HepG2 (cell line): Measurements from ENCODE around the gene NARF. TPM values are rescaled to one million over a fixed set of nuclear protein-coding genes. Genes with fewer than 3 reads are reported as not detected.

Experiments used
- CCDC6 ChIP-seq: sonication (generic); formaldehyde crosslinking; IDR thresholded peaks from 2 replicates; pipeline ENCODE4 v1.8.1; 2022; ENCODE audit warnings: mild to moderate bottlenecking, missing genetic modification reagents, moderate library complexity
- CHD4 ChIP-seq: fragments of 200-600 bp; sonication (generic); IDR thresholded peaks from 2 replicates; pipeline ENCODE4 v1.7.0; 2017; ENCODE audit warnings: mild to moderate bottlenecking, low read length, borderline replicate concordance
- EEA1 ChIP-seq: sonication (generic); formaldehyde crosslinking; IDR thresholded peaks from 2 replicates; pipeline ENCODE4 v1.5.1; 2020; ENCODE audit warnings: mild to moderate bottlenecking, missing genetic modification reagents, borderline replicate concordance
- ELF1 ChIP-seq: sonication (generic); formaldehyde crosslinking; IDR thresholded peaks from 2 replicates; pipeline ENCODE4 v1.4.0; 2020; ENCODE audit warnings: missing genetic modification reagents
- ELF3 ChIP-seq: IDR thresholded peaks from 2 replicates; pipeline ENCODE4 v1.6.1; 2016; ENCODE audit warnings: missing genetic modification reagents, missing compliant biosample characterization
- FOXK1 ChIP-seq: sonication (generic); formaldehyde crosslinking; IDR thresholded peaks from 2 replicates; pipeline ENCODE4 v1.4.0; 2020; ENCODE audit warnings: low read depth, missing genetic modification reagents, borderline replicate concordance
- GABPA ChIP-seq, 2 experiments: IDR thresholded peaks; 2 replicates each; pipeline ENCODE4 v1.6.1; 2011 to 2016; ENCODE audit warnings: low read depth in 2 of 2, low read length in 1 of 2, missing biosample characterization in 1 of 2, missing genetic modification characterization in 1 of 2
- KLF13 ChIP-seq: sonication (generic); formaldehyde crosslinking; IDR thresholded peaks from 2 replicates; pipeline ENCODE4 v1.4.0; 2020; ENCODE audit warnings: mild to moderate bottlenecking, missing genetic modification reagents
- MEF2D ChIP-seq: sonication (generic); formaldehyde crosslinking; IDR thresholded peaks from 2 replicates; pipeline ENCODE4 v1.5.1; 2020; ENCODE audit warnings: mild to moderate bottlenecking, missing genetic modification reagents
- MLX ChIP-seq: IDR thresholded peaks from 2 replicates; pipeline ENCODE4 v1.6.1; 2016
- NCOA1 ChIP-seq: sonication (generic); formaldehyde crosslinking; IDR thresholded peaks from 2 replicates; pipeline ENCODE4 v1.9.0; 2021; ENCODE audit warnings: missing genetic modification reagents
- NFE2 ChIP-seq: sonication (generic); formaldehyde crosslinking; IDR thresholded peaks from 2 replicates; pipeline ENCODE4 v1.4.0; 2020; ENCODE audit warnings: missing genetic modification reagents
- NR2F2 ChIP-seq: IDR thresholded peaks from 2 replicates; pipeline ENCODE4 v1.6.1; 2012; ENCODE audit warnings: low read depth, inconsistent platforms, borderline replicate concordance
- PAF1 ChIP-seq: IDR thresholded peaks from 2 replicates; pipeline ENCODE4 v1.6.1; 2016; ENCODE audit warnings: missing genetic modification reagents, missing compliant biosample characterization
- PBX2 ChIP-seq: IDR thresholded peaks from 2 replicates; pipeline ENCODE4 v1.6.1; 2016; ENCODE audit warnings: control low read depth
- PBX3 ChIP-seq: sonication (generic); formaldehyde crosslinking; IDR thresholded peaks from 2 replicates; pipeline ENCODE4 v1.8.1; 2023; ENCODE audit warnings: missing genetic modification reagents, inconsistent platforms, borderline replicate concordance
- PHB2 ChIP-seq: fragments of 450-650 bp; IDR thresholded peaks from 2 replicates; pipeline ENCODE4 v1.6.1; 2018; ENCODE audit not compliant: partially characterized antibody
- RBAK ChIP-seq: sonication (generic); formaldehyde crosslinking; IDR thresholded peaks from 2 replicates; pipeline ENCODE4 v1.5.1; 2020; ENCODE audit warnings: mild to moderate bottlenecking, missing genetic modification reagents
- SAP130 ChIP-seq: IDR thresholded peaks from 2 replicates; pipeline ENCODE4 v1.6.1; 2016; ENCODE audit warnings: low read depth
- SIN3A ChIP-seq: IDR thresholded peaks from 2 replicates; pipeline ENCODE4 v1.6.1; 2011; ENCODE audit warnings: low read depth, mild to moderate bottlenecking, control low read depth, low read length, borderline replicate concordance
- TBX2 ChIP-seq: sonication (generic); formaldehyde crosslinking; IDR thresholded peaks from 2 replicates; pipeline ENCODE4 v1.5.0; 2020; ENCODE audit warnings: missing genetic modification reagents, mild to moderate bottlenecking, borderline replicate concordance
- TGIF2 ChIP-seq: IDR thresholded peaks from 2 replicates; pipeline ENCODE4 v1.6.1; 2016; ENCODE audit warnings: control low read depth, missing compliant biosample characterization
- ZNF501 ChIP-seq: sonication (generic); formaldehyde crosslinking; IDR thresholded peaks from 2 replicates; pipeline ENCODE4 v1.5.1; 2020; ENCODE audit warnings: mild to moderate bottlenecking, moderate library complexity, missing genetic modification reagents
- ZNF503 ChIP-seq: sonication (generic); formaldehyde crosslinking; IDR thresholded peaks from 2 replicates; pipeline ENCODE4 v1.4.0; 2020; ENCODE audit warnings: missing genetic modification reagents
- ZNF878 ChIP-seq: sonication (generic); formaldehyde crosslinking; IDR thresholded peaks from 2 replicates; pipeline ENCODE4 v1.8.1; 2023; ENCODE audit warnings: mild to moderate bottlenecking, missing genetic modification reagents, moderate library complexity
- ZXDC ChIP-seq: sonication (generic); formaldehyde crosslinking; IDR thresholded peaks from 2 replicates; pipeline ENCODE4 v1.5.0; 2020; ENCODE audit warnings: mild to moderate bottlenecking, missing genetic modification reagents
- polyA plus RNA-seq, 8 experiments: library from polyadenylated mRNA; depleted of rRNA in 3 of 8; stranded (reverse) in 7 of 8; unstranded in 1 of 8; fragments of >200 nt; fragmentation: Illumina TruSeq in 4 of 8; extraction: Trizol in 4 of 8; gene quantifications; 2 replicates each; pipeline versions ENCODE4 v1.2.1 to v1.2.3, GENCODE V29; 2011 to 2016; ENCODE audit warnings: low read depth in 4 of 8, missing spikeins in 1 of 8, mixed read lengths in 1 of 8; ENCODE audit not compliant: insufficient read depth in 1 of 8
- total RNA-seq, 5 experiments: library from RNA; depleted of rRNA; stranded (reverse); fragments of >200 nt; fragmentation: Illumina TruSeq; extraction: Trizol; gene quantifications; 2 replicates each; pipeline ENCODE4 v1.2.3, GENCODE V29; 2016; ENCODE audit warnings: low read depth in 1 of 5

The NARF gene
- total and polyA plus RNA-seq, 2 of the 13 experiments (the other 11 are each of a cell fraction or from before 2014, with no cell fraction given): 61.1 to 144 TPM

- TF ChIP-seq KLF13 (no peak), ELF3 (CRISPR knock-in tag) (peak; percentile 85), MEF2D (0 out of 2 replicates have a peak, but pooled peaks have one; percentile 28), NFE2 (CRISPR knock-in tag) (no peak), EEA1 (no peak), PBX3 (CRISPR knock-in tag) (no peak), TGIF2 (CRISPR knock-in tag) (peak; percentile 99), FOXK1 (CRISPR knock-in tag) (0 out of 2 replicates have a peak, but pooled peaks have one; percentile 71), GABPA (IDR thresholded peaks at IDR 0.05; ENCODE audit: low read depth, low read length) (no peak), GABPA (CRISPR knock-in tag; IDR thresholded peaks at IDR 0.05; ENCODE audit: low read depth) (no peak), RBAK (CRISPR knock-in tag) (0 out of 2 replicates have a peak, but pooled peaks have one; percentile 30), ZNF503 (no peak), PAF1 (CRISPR knock-in tag) (peak; percentile 24; the same call in 1 of the 2 replicates), MLX (peak; percentile 72; the same call in 1 of the 2 replicates), CHD4 (no peak), CCDC6 (CRISPR knock-in tag) (0 out of 2 replicates have a peak, but pooled peaks have one; percentile 23), ZNF878 (peak; percentile 88; the same call in 1 of the 2 replicates), PBX2 (peak; percentile 44; the same call in 1 of the 2 replicates), NR2F2 (0 out of 2 replicates have a peak, but pooled peaks have one; percentile 2), SIN3A (peak; percentile 95), ZNF501 (CRISPR knock-in tag) (no peak), PHB2 (no peak), NCOA1 (no peak), TBX2 (CRISPR knock-in tag) (no peak), ZXDC (CRISPR knock-in tag) (no peak), SAP130 (CRISPR knock-in tag) (peak; percentile 97), ELF1 (peak; percentile 98)
Measured at GRCh38 chr17:82457929-82458178, 687 bp upstream of the NARF start (continued).
